ENCODE measurements around the gene MIDN. TPM values are rescaled to one million over a fixed set of nuclear protein-coding genes. Genes with fewer than 3 reads are reported as not detected.

Gene MIDN
- total RNA-seq, 1 donor from 2014 or later, result 193 TPM

GRCh38 chr19:1258163-1258492 is 9.7 kb downstream of the MIDN start:
- no peak for DNase-seq (ENCODE audit: low spot score, unreplicated experiment)
- TF ChIP-seq CTCF (IDR thresholded peaks at IDR 0.05; ENCODE audit: unreplicated experiment), result no peak
- Mint-ChIP-seq H3K4me1 (ENCODE audit: low read depth) (peaks cover 34% of the 10 kb centered on the region), H3K36me3 (ENCODE audit: insufficient read depth) (peaks cover 14% of the 10 kb centered on the region), H3K27me3 (no peaks in the 10 kb centered on the region), H3K4me3 (ENCODE audit: low read depth) (no peak overlapping the region), H3K27ac (peak overlapping the region; percentile 71), H3K9me3 (ENCODE audit: low read depth) (no peaks in the 10 kb centered on the region)

- DNase-seq (ENCODE audit: low spot score, unreplicated experiment), result no peak
- H3K27me3 Mint-ChIP-seq, result no peaks in the 10 kb centered on the region
- H3K4me1 Mint-ChIP-seq (ENCODE audit: low read depth), result peaks cover 34% of the 10 kb centered on the region
- H3K36me3 Mint-ChIP-seq (ENCODE audit: insufficient read depth), result peaks cover 11% of the 10 kb centered on the region
- H3K9me3 Mint-ChIP-seq (ENCODE audit: low read depth), result no peaks in the 10 kb centered on the region
- H3K4me3 Mint-ChIP-seq (ENCODE audit: low read depth), result no peak overlapping the region
- TF ChIP-seq CTCF (IDR thresholded peaks at IDR 0.05; ENCODE audit: unreplicated experiment), result no peak
- H3K27ac Mint-ChIP-seq, result peak overlapping the region; percentile 69
Observed at GRCh38 chr19:1258707-1259205, 10.4 kb downstream of the MIDN start.

GRCh38 chr19:1259206-1259875 is 11.0 kb downstream of the MIDN start:
- Mint-ChIP-seq H3K27me3 (no peaks in the 10 kb centered on the region), H3K9me3 (ENCODE audit: low read depth) (no peaks in the 10 kb centered on the region), H3K27ac (peak overlapping the region; percentile 88), H3K4me1 (ENCODE audit: low read depth) (peaks cover 34% of the 10 kb centered on the region), H3K4me3 (ENCODE audit: low read depth) (peak overlapping the region; percentile 38), H3K36me3 (ENCODE audit: insufficient read depth) (peaks cover 11% of the 10 kb centered on the region)
- DNase-seq (ENCODE audit: low spot score, unreplicated experiment), result no peak
- no peak for TF ChIP-seq CTCF (IDR thresholded peaks at IDR 0.05; ENCODE audit: unreplicated experiment)

- Mint-ChIP-seq H3K9me3 (ENCODE audit: low read depth) (no peaks in the 10 kb centered on the region), H3K36me3 (ENCODE audit: insufficient read depth) (peaks cover 5% of the 10 kb centered on the region)
Observed at GRCh38 chr19:1259876-1260748, 11.7 kb downstream of the MIDN start.

More at GRCh38 chr19:1259876-1260748, 11.7 kb downstream of the MIDN start:
- peak overlapping the region; percentile 88 for H3K27ac Mint-ChIP-seq
- no peaks in the 10 kb centered on the region for H3K27me3 Mint-ChIP-seq
- DNase-seq (ENCODE audit: low spot score, unreplicated experiment), result no peak
- TF ChIP-seq CTCF (IDR thresholded peaks at IDR 0.05; ENCODE audit: unreplicated experiment), result no peak
- peaks cover 38% of the 10 kb centered on the region for H3K4me1 Mint-ChIP-seq (ENCODE audit: low read depth)
- peak overlapping the region; percentile 38 for H3K4me3 Mint-ChIP-seq (ENCODE audit: low read depth)

Data from progenitor cell of endocrine pancreas (in vitro differentiated cells).